Activated CD8-positive, alpha-beta memory T cell treated with anti-CD3 and anti-CD28 coated beads for 1 hour (primary cell): Measurements from ENCODE around the gene GTF3C1.

Experiments
- DNase-seq, 2 donors: peaks; one replicate each; pipeline ENCODE4 v3.0.0-alpha.2; 2020; ENCODE audit warnings: low read depth in 1 of 2; ENCODE audit errors: extremely low read depth in 1 of 2

Gene GTF3C1

DNA sequence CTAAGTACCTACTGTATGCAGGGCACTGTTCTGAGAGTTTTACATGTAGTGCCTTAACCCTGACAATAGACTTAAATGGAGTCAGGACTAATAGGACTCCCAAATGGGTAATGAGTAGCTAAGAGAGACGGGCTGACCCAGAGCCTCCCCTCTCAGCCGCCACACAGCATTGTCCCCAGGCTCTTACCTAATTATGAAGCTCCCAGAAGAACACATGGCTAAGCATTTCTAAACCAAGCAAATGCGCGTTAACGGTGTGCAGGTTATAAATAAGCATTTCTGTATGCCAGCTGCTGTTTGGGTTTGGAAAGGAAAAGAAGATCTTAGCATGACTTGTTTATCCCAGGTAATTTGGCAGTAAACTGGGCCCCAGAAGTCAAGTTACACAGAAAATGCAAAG, 14.5 kb upstream of the GTF3C1 start:
- DNase-seq, result no peak

DNA sequence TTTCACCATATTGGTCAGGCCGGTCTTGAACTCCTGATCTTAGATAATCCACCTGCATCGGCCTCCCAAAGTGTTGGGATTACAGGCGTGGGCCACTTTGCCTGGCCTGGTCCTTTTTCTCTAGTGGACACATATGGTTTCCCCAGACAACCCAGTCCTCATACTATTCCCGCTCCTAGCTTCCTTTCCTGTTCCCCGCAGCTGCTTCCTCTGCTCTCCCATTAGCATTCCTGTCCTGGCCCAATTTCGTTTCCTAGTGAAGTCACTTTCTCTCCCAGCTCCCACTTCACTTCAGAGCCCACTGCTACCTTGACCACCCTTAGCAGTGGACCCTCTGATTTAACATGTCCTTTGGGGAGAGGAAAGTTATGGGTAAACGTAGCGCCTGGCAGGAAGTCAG, 11.5 kb upstream of the GTF3C1 start:
- no peak for DNase-seq

DNA sequence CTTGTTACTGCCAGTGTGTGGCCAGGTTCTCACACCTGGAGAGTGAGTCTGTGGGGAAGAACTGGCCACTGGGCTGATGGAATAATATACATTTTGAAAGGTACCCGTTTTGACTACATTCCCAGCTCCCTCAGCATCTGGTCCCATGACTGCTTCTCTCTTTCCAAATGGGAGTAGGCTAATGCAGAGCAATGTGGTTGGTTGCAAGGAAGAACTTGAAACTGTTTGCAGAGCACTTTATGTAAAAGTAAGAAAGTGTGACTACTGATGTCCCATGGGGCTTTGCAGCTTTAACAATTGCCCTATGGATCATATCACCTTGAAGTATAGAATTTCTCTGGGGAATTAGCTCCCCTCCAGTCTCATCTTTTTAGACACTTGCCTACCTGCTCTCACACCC, 9.2 kb upstream of the GTF3C1 start:
- DNase-seq, result no peak

GRCh38 chr16:27558434-27558833, 8.7 kb upstream of the GTF3C1 start:
- no peak for DNase-seq

GRCh38 chr16:27556471-27556870, 6.8 kb upstream of the GTF3C1 start:
- DNase-seq, result no peak

- DNase-seq, result no peak
Observed at GRCh38 chr16:27551036-27551435, 1.3 kb upstream of the GTF3C1 start.

DNA sequence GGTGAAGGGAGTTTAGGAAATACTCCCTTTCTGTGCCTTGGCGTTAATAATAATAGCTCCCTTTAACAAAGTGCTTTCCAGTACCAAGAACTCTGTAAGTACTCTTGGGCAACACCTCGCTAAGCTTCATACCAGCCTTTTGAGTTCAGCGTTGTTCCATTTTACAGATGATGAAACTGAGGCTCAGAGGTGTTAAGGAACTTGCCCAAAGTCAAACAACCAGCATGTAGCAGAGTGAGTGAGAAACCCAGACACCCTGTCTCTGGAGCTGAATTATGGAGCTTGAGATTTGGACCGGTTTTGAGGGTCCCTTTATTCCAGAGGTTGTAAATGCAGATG, 838 bp upstream of the GTF3C1 start:
- DNase-seq, result no peak

DNA sequence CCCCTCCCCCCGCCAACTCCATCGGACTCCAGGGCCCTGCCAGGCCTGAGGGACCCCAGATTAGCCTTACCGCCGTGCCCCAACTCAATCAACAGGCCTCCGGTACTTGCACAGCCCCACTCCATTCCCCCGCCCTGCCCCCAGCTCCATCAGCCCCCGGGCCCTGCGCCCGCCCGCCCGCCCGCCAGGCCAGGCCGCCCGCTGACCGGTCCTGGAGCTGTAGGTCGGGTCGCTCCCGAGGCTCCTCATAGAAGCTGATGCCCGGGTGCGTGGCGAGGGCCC, 308 bp downstream of the GTF3C1 start:
- no peak for DNase-seq

DNA sequence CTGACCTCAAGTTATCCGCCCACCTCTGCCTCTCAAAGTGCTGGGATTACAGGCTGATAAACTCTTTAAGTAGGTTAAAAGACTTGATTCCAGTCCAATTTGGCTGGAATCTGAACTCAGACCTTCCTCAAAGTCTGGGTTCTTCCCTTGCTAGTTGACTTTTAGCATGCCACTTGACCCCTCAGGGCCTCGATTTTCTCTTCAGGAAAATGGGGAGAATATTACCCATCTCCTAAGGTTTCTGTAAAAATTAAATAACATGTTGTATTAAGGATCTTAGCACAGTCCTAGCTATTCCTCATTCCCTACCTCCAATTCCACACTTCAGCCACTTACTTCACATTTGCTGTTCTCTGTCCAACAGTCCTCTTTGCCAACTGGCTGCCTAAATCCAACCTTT, 1.9 kb downstream of the GTF3C1 start:
- DNase-seq, result no peak

- no peak for DNase-seq
Observed at GRCh38 chr16:27547134-27547533, 2.6 kb downstream of the GTF3C1 start.

DNA sequence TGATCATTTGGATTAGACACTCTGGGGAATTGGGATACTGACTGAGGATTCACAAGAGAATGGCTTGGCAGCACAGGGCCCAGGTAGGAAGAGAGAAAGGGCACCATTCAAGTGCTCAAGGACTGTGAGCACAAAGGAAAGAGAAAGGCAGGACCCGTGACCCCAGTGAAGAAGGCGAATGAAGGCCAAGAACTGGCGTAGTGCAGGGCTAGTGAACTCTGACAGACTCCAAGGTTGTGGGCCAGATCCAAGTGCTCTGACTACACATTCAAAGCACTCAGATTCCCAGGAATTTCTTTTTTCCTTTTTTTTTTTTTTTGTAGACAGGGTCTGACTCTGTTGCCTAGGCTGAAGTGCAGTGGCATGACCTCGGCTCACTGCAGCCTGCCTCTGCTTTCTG, 5.0 kb downstream of the GTF3C1 start:
- no peak for DNase-seq

DNA sequence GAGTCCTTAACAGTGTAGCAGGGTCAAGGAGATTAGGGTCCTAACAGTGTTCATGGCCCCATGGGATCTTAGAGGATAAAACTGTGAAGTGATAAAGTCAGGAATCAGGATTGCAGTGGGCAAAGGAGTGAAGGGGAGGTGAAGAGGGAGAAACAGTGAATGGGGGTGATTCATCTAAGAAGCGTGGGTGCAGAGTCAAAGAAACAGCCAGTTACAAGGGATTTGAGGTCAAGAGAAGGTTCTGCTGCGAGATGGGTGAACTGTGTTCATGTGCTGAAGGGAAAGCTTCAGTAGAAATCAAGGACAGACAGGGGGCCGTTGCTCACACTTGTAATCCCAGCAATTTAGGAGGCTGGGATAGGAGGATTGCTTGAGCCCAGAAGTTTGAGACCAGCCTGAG, 5.9 kb downstream of the GTF3C1 start:
- no peak for DNase-seq

GRCh38 chr16:27539636-27540035, 10.1 kb downstream of the GTF3C1 start:
- DNase-seq, result no peak

DNA sequence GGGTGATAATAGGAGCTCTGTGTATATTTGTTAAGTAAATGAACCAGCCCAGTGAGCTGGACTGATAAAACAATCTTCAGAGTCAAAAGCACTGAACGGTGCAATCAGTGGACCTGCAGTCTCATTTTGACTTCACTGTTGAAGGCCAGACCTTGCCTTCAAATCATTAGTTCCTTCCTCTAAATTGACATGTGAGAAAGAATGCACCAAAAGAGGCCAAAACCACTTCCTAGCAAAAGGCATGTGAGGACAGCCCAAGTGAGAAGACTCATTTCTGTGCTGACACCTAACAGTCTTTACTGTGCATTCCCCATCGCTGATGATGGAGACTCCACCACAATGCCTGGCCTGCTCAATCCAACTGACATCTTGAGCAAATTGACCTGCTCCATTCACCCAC, 10.6 kb downstream of the GTF3C1 start:
- DNase-seq, result no peak

DNA sequence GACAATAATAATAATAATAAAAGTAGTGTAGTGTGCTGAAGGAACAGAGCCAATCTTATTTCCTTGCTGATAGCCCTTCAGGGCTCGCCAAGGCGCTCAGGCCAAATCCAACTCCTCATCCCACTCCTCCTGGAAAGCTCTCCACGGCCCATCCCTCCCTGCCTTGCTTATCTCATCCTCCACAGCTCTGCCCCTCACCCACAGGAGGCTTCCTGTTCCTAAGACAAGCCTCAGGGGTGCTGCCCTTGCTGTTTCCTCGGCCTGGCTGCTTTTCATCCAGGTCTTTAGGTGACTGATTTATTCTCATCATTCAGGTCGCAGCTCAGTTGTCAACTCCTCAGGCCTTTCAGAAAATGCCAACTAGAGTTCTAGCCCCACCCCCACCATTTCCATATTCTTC, 11.2 kb downstream of the GTF3C1 start:
- no peak for DNase-seq

DNA sequence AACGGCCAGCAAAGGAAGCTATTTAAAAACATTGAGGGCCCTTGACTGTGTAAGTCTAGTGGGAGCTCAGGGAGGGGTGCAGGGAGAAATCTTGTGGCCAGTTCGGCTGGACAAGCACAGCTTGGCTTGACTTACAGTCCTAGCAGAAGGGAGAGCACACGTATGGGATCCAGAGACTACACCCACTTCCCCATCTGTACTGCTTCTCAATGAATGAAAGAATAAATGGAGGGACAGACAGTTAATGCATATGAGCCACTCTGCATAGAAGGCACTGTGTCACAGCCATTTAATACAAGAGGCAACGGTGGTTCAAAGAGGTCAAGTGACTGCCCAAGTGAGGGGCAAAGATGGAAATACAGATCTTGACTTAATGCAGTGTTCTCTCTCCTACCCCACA, 15.5 kb downstream of the GTF3C1 start:
- DNase-seq, result no peak

DNA sequence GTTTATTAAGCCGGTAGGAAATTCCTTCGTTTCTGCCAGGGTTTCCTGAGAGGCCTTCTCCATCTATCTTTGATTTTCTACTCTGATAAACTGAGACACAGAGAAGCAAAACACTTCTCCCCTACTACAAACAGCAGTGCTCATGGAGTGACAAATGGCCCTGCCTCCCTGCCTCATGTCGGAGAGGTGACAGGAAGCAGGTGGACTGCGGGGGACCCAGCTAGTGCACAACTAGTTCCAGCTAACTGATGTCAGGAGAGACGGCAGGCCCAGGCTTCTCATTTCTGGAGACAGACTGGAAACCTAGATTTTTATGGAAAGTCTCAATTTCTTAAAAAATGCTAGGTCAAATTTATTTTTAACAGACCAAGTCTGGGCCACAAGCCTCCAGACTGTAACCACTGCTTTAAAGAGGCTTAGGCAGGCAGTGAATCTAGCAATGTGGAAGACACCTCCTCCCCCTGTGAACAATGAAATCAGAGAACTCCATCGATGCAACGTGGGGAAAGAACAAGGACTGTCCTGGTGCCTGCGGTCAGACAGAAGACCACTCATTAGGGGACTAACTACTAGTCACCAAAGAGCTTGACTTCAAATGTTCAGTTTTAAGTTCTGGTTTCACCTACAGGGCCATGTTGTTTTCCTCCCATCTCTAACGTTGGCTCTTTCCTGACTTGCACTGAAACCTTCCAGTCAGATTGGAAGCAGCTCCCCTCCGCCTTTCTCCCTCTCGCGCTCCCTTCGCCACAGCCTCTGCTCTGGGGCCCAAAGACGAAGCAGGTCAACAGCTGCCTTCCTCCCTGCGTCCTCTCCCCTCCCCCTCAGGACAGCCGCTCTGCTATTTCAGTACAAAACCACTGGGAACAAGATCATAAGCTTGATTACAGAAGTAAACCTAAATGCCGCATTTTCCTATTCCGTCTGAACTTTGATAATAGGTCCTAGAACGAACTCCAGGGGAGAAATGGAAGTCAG, 17.6 kb downstream of the GTF3C1 start:
- DNase-seq, result no peak

DNA sequence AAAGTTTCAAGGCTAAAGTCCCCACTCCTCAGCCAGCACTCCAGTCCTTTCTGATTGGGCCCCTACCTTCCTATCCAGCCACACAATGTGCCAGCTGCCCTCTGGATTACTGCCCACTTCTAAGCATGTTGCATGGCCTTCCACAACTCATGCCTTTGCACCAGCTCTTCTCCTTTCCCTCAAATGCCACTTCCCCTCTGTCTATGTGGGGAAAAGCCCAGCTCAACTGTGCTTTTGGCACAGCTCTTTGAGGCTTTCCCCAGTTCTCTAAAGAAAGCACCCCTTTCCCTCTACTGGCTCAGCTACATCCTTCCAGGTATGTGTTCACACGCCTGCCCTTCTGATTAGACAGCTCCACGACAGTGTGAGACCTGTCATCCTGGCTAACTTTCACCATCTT, 18.5 kb downstream of the GTF3C1 start:
- DNase-seq, result no peak

DNA sequence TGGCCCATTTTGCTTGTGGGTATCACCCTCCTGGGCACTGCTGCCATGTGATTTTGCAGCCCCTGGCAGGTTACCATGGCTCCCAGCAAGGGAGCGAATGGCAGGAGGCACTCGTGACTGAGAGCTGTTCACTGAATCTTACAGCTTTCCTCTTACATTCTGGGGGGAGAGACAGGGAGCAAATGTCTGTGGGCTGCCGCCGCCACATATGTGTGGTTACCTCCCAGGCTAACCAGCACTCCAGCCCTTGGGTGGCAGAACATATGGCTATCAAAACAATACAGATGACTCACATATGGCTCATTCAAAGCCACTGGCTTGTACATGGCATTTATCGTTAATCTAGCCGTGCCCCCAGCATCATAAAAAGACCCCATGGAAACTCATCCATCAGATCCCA, 19.8 kb downstream of the GTF3C1 start:
- DNase-seq, result no peak

GRCh38 chr16:27528294-27528693, 21.4 kb downstream of the GTF3C1 start:
- no peak for DNase-seq

DNA sequence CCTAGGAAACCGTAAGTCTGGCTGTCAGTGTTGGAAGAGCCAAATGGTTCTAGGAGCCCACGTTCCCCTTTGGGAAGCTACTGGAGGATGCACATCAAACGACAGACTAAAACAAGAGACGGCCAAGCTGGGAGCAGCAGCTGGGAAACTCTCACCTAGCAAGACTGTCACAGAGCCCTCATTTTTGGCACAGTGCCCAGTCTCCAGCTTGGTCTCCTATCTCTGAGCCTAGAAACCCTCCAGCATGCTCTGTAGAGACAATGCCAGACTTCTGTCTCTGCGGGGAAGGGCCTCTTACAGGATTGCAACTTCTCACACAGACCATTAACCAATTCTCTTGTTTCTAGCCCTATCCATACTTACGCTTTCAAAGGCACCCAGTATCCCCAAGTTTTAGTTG, 23.5 kb downstream of the GTF3C1 start:
- no peak for DNase-seq

GRCh38 chr16:27522173-27522707, 27.5 kb downstream of the GTF3C1 start:
- no peak for DNase-seq
